Lower lobe of right lung (tissue), 2 donors: ENCODE results near the gene TMEM40. TPM values are rescaled to one million over a fixed set of nuclear protein-coding genes. Genes with fewer than 3 reads are reported as not detected.

Experiments used
- ATAC-seq, 2 donors: fragments of 200-7000 bp; cut with Tn5 transposase; one replicate each; pipeline ENCODE4 v1.9.1; 2020 to 2022; ENCODE audit warnings: mild to moderate bottlenecking in 2 of 2, moderate library complexity in 2 of 2
- DNase-seq: peaks from one replicate; pipeline ENCODE4 v3.0.0-alpha.2; 2020
- H3K27ac ChIP-seq: fragments of 200-600 bp; one replicate; pipeline ENCODE4 v1.8.0; 2022
- H3K27me3 ChIP-seq: fragments of 200-600 bp; one replicate; pipeline ENCODE4 v1.8.0; 2022; ENCODE audit warnings: low read depth
- H3K36me3 ChIP-seq: fragments of 200-600 bp; one replicate; pipeline ENCODE4 v1.8.0; 2022; ENCODE audit warnings: mild to moderate bottlenecking
- H3K4me1 ChIP-seq: fragments of 200-600 bp; one replicate; pipeline ENCODE4 v1.8.0; 2022
- H3K4me3 ChIP-seq: fragments of 200-600 bp; one replicate; pipeline ENCODE4 v1.8.0; 2022; ENCODE audit warnings: mild to moderate bottlenecking
- H3K9me3 ChIP-seq: fragments of 200-600 bp; one replicate; pipeline ENCODE4 v1.8.0; 2022
- CTCF ChIP-seq: fragments of 200-600 bp; IDR thresholded peaks from one replicate; pipeline ENCODE4 v1.8.0; 2022; ENCODE audit warnings: antibody characterized with exemption, mild to moderate bottlenecking
- intact Hi-C: fragments of 100-400 bp; cut with DNase I; formaldehyde crosslinking; loops from one replicate; pipeline ENCODE4 v1.11.0; 2022
- total RNA-seq: library from RNA; stranded (reverse); fragmentation: NEBNext Ultra II Directional; extraction: Animal tissue kit (Norgen Biotek cat#: 25700); gene quantifications from one replicate; pipeline ENCODE4 v1.2.1, GENCODE V29; 2021
- donor health status: DM: no; HTN: yes; CAD: no; lungs with severe emphysema.

TMEM40 gene
- total RNA-seq, 1 donor from 2014 or later, result 1.0 TPM

GRCh38 chr3:12733566-12733965 is 25.5 kb downstream of the TMEM40 start:
- no peak for DNase-seq
- TF ChIP-seq CTCF, result no peak
- H3K4me3 ChIP-seq, result no peak overlapping the region

GRCh38 chr3:12730506-12731242 is 28.4 kb downstream of the TMEM40 start:
- no peaks in the 10 kb centered on the region for H3K9me3 ChIP-seq
- intact Hi-C loops, result no loop called here
- no peaks in the 10 kb centered on the region for H3K36me3 ChIP-seq
- no peaks in the 10 kb centered on the region for H3K27me3 ChIP-seq
- H3K27ac ChIP-seq, result no peak overlapping the region
- H3K4me3 ChIP-seq, result no peak overlapping the region
- DNase-seq (no peak), ATAC-seq (no peak)
- H3K4me1 ChIP-seq, result no peaks in the 10 kb centered on the region
- TF ChIP-seq CTCF, result no peak

More at GRCh38 chr3:12733566-12733965, 25.5 kb downstream of the TMEM40 start:
- Histone ChIP-seq H3K27ac (no peak overlapping the region), H3K27me3 (no peaks in the 10 kb centered on the region), H3K9me3 (no peaks in the 10 kb centered on the region), H3K4me1 (no peaks in the 10 kb centered on the region), H3K36me3 (no peaks in the 10 kb centered on the region)
- intact Hi-C loops, result no loop called here
- no peak for ATAC-seq

- DNase-seq, result no peak
Measured at GRCh38 chr3:12729051-12729651, 29.9 kb downstream of the TMEM40 start.

GRCh38 chr3:12727937-12728336 is 31.1 kb downstream of the TMEM40 start:
- no peak for TF ChIP-seq CTCF
- Histone ChIP-seq H3K9me3 (no peaks in the 10 kb centered on the region), H3K36me3 (no peaks in the 10 kb centered on the region), H3K27ac (no peak overlapping the region), H3K4me1 (no peaks in the 10 kb centered on the region), H3K4me3 (no peak overlapping the region), H3K27me3 (no peaks in the 10 kb centered on the region)
- intact Hi-C loops, result no loop called here
- no peak for DNase-seq
- ATAC-seq, result no peak

More at GRCh38 chr3:12729051-12729651, 29.9 kb downstream of the TMEM40 start:
- Histone ChIP-seq H3K9me3 (no peaks in the 10 kb centered on the region), H3K36me3 (no peaks in the 10 kb centered on the region), H3K4me3 (no peak overlapping the region), H3K4me1 (no peaks in the 10 kb centered on the region), H3K27me3 (no peaks in the 10 kb centered on the region), H3K27ac (no peak overlapping the region)
- TF ChIP-seq CTCF, result no peak
- ATAC-seq, result no peak
- intact Hi-C loops, result no loop called here

- Histone ChIP-seq H3K9me3 (no peaks in the 10 kb centered on the region), H3K36me3 (no peaks in the 10 kb centered on the region), H3K27me3 (no peaks in the 10 kb centered on the region), H3K4me1 (no peaks in the 10 kb centered on the region), H3K4me3 (no peak overlapping the region), H3K27ac (no peak overlapping the region)
- DNase-seq, result no peak
- no peak for ATAC-seq
- no peak for TF ChIP-seq CTCF
- intact Hi-C loops, result no loop called here
Measured at GRCh38 chr3:12727481-12727880, 31.6 kb downstream of the TMEM40 start.
